Calu3 (cell line): ENCODE results near the gene MACROD1. TPM values are rescaled to one million over a fixed set of nuclear protein-coding genes. Genes with fewer than 3 reads are reported as not detected.

ENCODE experiments used
- BruUV-seq: library from RNA; stranded (reverse); fragments of 400-500 nt; replicated peaks from 2 replicates; lab custom pipeline; 2021; lab: Mats Ljungman, UMichigan
- CTCF ChIA-PET: fragments of 300-600 bp; sonication (Branson Sonifier 250); formaldehyde crosslinking; loops from one replicate; lab custom pipeline; 2022; ENCODE audit warnings: antibody characterized with exemption; lab: Charles Lee
- DNase-seq: peaks from one replicate; pipeline ENCODE4 v3.0.0; 2022
- H3K27ac Mint-ChIP-seq: one replicate; pipeline ENCODE4 v1.8.0; 2022; ENCODE audit warnings: mixed read lengths; ENCODE audit not compliant: unreplicated experiment
- H3K27me3 Mint-ChIP-seq: one replicate; pipeline ENCODE4 v1.8.0; 2022; ENCODE audit warnings: mixed read lengths; ENCODE audit not compliant: unreplicated experiment
- H3K36me3 Mint-ChIP-seq: one replicate; pipeline ENCODE4 v1.8.0; 2022; ENCODE audit warnings: mild to moderate bottlenecking, moderate library complexity, mixed read lengths; ENCODE audit not compliant: insufficient read depth, unreplicated experiment
- H3K4me1 Mint-ChIP-seq: one replicate; pipeline ENCODE4 v1.8.0; 2022; ENCODE audit warnings: mild to moderate bottlenecking, low read depth, mixed read lengths; ENCODE audit not compliant: unreplicated experiment
- H3K4me3 Mint-ChIP-seq: one replicate; pipeline ENCODE4 v1.8.0; 2022; ENCODE audit warnings: mild to moderate bottlenecking, low read depth, moderate library complexity, mixed read lengths; ENCODE audit not compliant: unreplicated experiment
- H3K9me3 Mint-ChIP-seq: one replicate; pipeline ENCODE4 v1.8.0; 2022; ENCODE audit warnings: low read depth, mixed read lengths; ENCODE audit not compliant: unreplicated experiment
- CTCF ChIP-seq: fragments of 200-600 bp; IDR thresholded peaks from one replicate; pipeline ENCODE4 v1.8.0; 2022; ENCODE audit warnings: antibody characterized with exemption; ENCODE audit not compliant: unreplicated experiment
- intact Hi-C: fragments of 100-400 bp; cut with micrococcal nuclease; formaldehyde crosslinking; loops from one replicate; pipeline ENCODE4 v1.10.0; 2022; ENCODE audit not compliant: unreplicated experiment
- total RNA-seq: library from RNA; stranded (reverse); gene quantifications from 2 replicates; pipeline ENCODE4 v1.2.3, GENCODE V29; 2022

The MACROD1 gene
- total RNA-seq, 1 experiment from 2014 or later: 35.7 TPM

GRCh38 chr11:64148917-64149617, 16.8 kb downstream of the MACROD1 start:
- CTCF ChIA-PET: interaction anchor here (0.6 kb wide), 1 partner anchor 108 kb away, joined by 3 read pairs; no protein-coding TSS in a partner anchor
- Mint-ChIP-seq H3K27ac (no peak overlapping the region), H3K27me3 (no peaks in the 10 kb centered on the region), H3K4me3 (no peak overlapping the region), H3K9me3 (no peaks in the 10 kb centered on the region), H3K4me1 (peaks cover 9% of the 10 kb centered on the region), H3K36me3 (peaks cover 9% of the 10 kb centered on the region)
- DNase-seq: no peak
- peak; percentile 25 for TF ChIP-seq CTCF
- no TSS peak for BruUV-seq
- intact Hi-C loops: loop anchor here (10.0 kb wide), 1 partner anchor 104 kb away; no protein-coding TSS in a partner anchor

- intact Hi-C loops: loop anchor here (10.0 kb wide), 1 partner anchor 104 kb away; no protein-coding TSS in a partner anchor
- peaks cover 9% of the 10 kb centered on the region for H3K36me3 Mint-ChIP-seq
- no TSS peak for BruUV-seq
- no peaks in the 10 kb centered on the region for H3K9me3 Mint-ChIP-seq
- DNase-seq: peak; percentile 84
- CTCF ChIA-PET: no interaction called here
- H3K4me3 Mint-ChIP-seq: no peak overlapping the region
- H3K27me3 Mint-ChIP-seq: no peaks in the 10 kb centered on the region
- H3K27ac Mint-ChIP-seq: no peak overlapping the region
- peaks cover 7% of the 10 kb centered on the region for H3K4me1 Mint-ChIP-seq
- peak; percentile 88 for TF ChIP-seq CTCF
Observed at GRCh38 chr11:64148226-64148916, 17.5 kb downstream of the MACROD1 start.

DNA sequence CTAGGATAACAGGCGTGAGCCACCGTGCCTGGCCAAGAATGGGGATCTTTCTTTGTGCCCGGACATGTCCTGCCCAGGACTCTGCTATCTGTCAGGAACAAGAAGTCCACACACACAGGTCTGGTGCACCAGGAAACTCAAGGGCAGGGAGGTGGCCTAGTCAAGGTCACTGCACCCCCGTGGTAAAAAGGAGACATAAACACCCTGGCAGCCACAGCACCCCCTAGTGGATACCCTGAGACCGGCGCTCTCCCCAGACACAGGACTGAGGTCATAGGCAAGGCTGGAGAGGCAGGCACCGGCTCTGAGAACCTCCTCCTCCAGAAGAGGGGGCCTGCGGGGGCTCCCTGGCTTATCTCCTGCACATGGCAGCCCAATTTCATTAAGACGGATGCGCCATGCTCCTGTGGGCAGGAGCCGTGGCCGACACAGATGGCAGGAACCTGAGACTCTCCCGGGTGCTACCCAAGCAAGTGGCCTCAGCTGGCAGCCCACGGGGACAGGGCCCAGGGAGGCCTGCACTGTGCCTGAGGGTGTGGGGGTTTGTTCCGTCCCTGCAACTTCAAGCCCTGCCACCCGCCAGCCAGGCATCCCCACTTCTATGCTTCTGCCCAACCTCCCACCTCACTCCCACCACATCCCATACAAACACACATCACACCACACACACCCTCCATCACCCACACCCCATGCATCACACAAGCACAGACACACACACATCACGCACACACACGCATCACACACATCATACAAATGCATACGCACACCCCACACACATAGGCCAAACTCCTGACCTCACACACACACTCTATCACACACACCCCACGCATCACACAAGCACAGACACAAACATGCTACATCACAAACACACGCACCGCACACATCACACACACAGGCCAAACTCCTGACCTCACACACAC, 19.6 kb downstream of the MACROD1 start:
- peak; percentile 68 for TF ChIP-seq CTCF
- DNase-seq: peak; percentile 71
- Mint-ChIP-seq H3K4me1 (no peaks in the 10 kb centered on the region), H3K9me3 (no peaks in the 10 kb centered on the region), H3K4me3 (no peak overlapping the region), H3K36me3 (peaks cover 9% of the 10 kb centered on the region), H3K27me3 (no peaks in the 10 kb centered on the region), H3K27ac (no peak overlapping the region)
- intact Hi-C loops: loop anchor here (10.0 kb wide), 1 partner anchor 101 kb away; no protein-coding TSS in a partner anchor
- CTCF ChIA-PET: no interaction called here
- BruUV-seq: no TSS peak
